CD4-positive, alpha-beta T cell (primary cell): ENCODE results near the gene CASQ1. TPM values are rescaled to one million over a fixed set of nuclear protein-coding genes. Genes with fewer than 3 reads are reported as not detected.

Experiments
- ATAC-seq: fragments of 200-7000 bp; cut with Tn5 transposase; one replicate; pipeline ENCODE4 v1.10.0; 2022; ENCODE audit warnings: mild to moderate bottlenecking; ENCODE audit not compliant: poor library complexity
- CTCF ChIA-PET: fragments of 350-600 bp; sonication (Branson Sonifier 250); formaldehyde crosslinking; loops from one replicate; lab custom pipeline; 2021; ENCODE audit warnings: antibody characterized with exemption, inconsistent platforms; lab: Charles Lee
- POLR2A ChIA-PET: fragments of 350-600 bp; sonication (Branson Sonifier 250); formaldehyde crosslinking; loops from one replicate; lab custom pipeline; 2021; ENCODE audit warnings: antibody characterized with exemption, inconsistent platforms; lab: Charles Lee
- DNase-seq, 14 experiments: peaks; one replicate each; pipeline ENCODE4 v3.0.0-alpha.2; 2013 to 2020; ENCODE audit warnings: mixed read lengths in 2 of 14
- H3K27ac ChIP-seq, 2 donors: one replicate each; pipeline versions ENCODE4 v1.5.1 to v1.7.0; 2013; ENCODE audit warnings: low read length in 2 of 2, low read depth in 1 of 2, mild to moderate bottlenecking in 1 of 2
- H3K27me3 ChIP-seq, 2 experiments: 1 replicate in 1 of 2; 2 replicates in 1 of 2; pipeline versions ENCODE4 v1.6.1 to v1.7.0; 2013; ENCODE audit warnings: low read length in 2 of 2, control low read depth in 1 of 2, mild to moderate bottlenecking in 1 of 2, moderate library complexity in 1 of 2; ENCODE audit not compliant: insufficient read depth in 2 of 2, control insufficient read depth in 1 of 2
- H3K36me3 ChIP-seq: one replicate; pipeline ENCODE4 v1.6.1; 2013; ENCODE audit warnings: low read length, control low read depth; ENCODE audit not compliant: insufficient read depth
- H3K4me1 ChIP-seq: one replicate; pipeline ENCODE4 v1.6.1; 2013; ENCODE audit warnings: low read length, control low read depth; ENCODE audit not compliant: insufficient read depth
- H3K4me3 ChIP-seq: one replicate; pipeline ENCODE4 v1.5.1; 2013; ENCODE audit warnings: mild to moderate bottlenecking, low read length, moderate library complexity
- H3K9me3 ChIP-seq, 2 experiments: 1 replicate in 1 of 2; 2 replicates in 1 of 2; pipeline versions ENCODE4 v1.6.1 to v1.7.0; 2013; ENCODE audit warnings: low read length in 2 of 2, mild to moderate bottlenecking in 2 of 2, control low read depth in 1 of 2, moderate library complexity in 1 of 2; ENCODE audit not compliant: control insufficient read depth in 1 of 2, insufficient read depth in 1 of 2
- H3K27ac Mint-ChIP-seq: one replicate; pipeline ENCODE4 v1.8.0; 2020; ENCODE audit warnings: mixed read lengths
- H3K27me3 Mint-ChIP-seq: one replicate; pipeline ENCODE4 v1.8.0; 2021; ENCODE audit warnings: mixed read lengths
- H3K36me3 Mint-ChIP-seq: one replicate; pipeline ENCODE4 v1.8.0; 2021; ENCODE audit warnings: low read depth, mixed read lengths
- H3K4me1 Mint-ChIP-seq: one replicate; pipeline ENCODE4 v1.8.0; 2021; ENCODE audit warnings: low read depth, mixed read lengths
- H3K4me3 Mint-ChIP-seq: one replicate; pipeline ENCODE4 v1.8.0; 2020; ENCODE audit warnings: mild to moderate bottlenecking, mixed read lengths
- H3K9me3 Mint-ChIP-seq: one replicate; pipeline ENCODE4 v1.8.0; 2020; ENCODE audit warnings: mixed read lengths
- intact Hi-C, 2 experiments: fragments of 100-400 bp; cut with DNase I in 1 of 2; cut with micrococcal nuclease in 1 of 2; formaldehyde crosslinking; loops; one replicate each; pipeline versions ENCODE4 v1.15.1 to v1.9.0; 2023 to 2025; cut with DNase I, micrococcal nuclease
- total RNA-seq, 174 experiments: library from RNA in 2 of 174; stranded (reverse) in 2 of 174; gene quantifications; one replicate each; pipeline ENCODE4 v1.2.3 and lab custom pipeline; 2021 to 2026
- TF ChIP-seq, protein P1 (sequence below): fragments of 200-600 bp; IDR thresholded peaks from one replicate; pipeline ENCODE4 v1.8.0; 2022; ENCODE audit warnings: antibody characterized with exemption, mild to moderate bottlenecking

CASQ1 gene
- total RNA-seq, 2 experiments from 2014 or later: not detected

DNA sequence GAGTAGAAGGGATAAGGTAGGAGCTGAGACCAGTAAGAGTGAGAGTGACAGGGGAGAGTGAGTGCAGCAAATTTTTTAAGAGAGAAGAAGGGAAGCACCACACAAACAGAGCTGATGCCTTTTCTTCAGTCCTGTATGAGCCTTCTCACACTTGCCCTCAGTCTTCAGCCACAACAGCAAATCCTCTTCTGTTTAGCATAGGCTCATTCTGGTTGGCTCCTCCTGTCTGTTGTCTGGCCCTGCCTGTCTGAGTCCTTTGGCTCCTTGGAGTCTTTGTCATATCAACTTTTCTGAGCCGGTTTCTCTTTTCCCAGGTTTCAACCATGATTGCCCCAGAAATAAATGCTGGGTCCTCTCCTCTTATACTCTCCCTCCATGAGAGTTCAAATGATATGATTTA lies 12.7 kb upstream of the CASQ1 start:
- TF ChIP-seq, protein P1, sequence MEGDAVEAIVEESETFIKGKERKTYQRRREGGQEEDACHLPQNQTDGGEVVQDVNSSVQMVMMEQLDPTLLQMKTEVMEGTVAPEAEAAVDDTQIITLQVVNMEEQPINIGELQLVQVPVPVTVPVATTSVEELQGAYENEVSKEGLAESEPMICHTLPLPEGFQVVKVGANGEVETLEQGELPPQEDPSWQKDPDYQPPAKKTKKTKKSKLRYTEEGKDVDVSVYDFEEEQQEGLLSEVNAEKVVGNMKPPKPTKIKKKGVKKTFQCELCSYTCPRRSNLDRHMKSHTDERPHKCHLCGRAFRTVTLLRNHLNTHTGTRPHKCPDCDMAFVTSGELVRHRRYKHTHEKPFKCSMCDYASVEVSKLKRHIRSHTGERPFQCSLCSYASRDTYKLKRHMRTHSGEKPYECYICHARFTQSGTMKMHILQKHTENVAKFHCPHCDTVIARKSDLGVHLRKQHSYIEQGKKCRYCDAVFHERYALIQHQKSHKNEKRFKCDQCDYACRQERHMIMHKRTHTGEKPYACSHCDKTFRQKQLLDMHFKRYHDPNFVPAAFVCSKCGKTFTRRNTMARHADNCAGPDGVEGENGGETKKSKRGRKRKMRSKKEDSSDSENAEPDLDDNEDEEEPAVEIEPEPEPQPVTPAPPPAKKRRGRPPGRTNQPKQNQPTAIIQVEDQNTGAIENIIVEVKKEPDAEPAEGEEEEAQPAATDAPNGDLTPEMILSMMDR: no peak
- H3K4me1 Mint-ChIP-seq: no peaks in the 10 kb centered on the region
- Histone ChIP-seq H3K27ac (no peak overlapping the region), H3K9me3 (no peaks in the 10 kb centered on the region), H3K4me3 (no peak overlapping the region), H3K27me3 (no peaks in the 10 kb centered on the region), H3K4me1 (no peaks in the 10 kb centered on the region), H3K36me3 (no peaks in the 10 kb centered on the region)
- CTCF ChIA-PET: no interaction called here
- peaks cover 21% of the 10 kb centered on the region for H3K27me3 Mint-ChIP-seq
- no peak for ATAC-seq
- intact Hi-C loops: no loop called here
- POLR2A ChIA-PET: no interaction called here
- no peak for DNase-seq
- no peaks in the 10 kb centered on the region for H3K9me3 Mint-ChIP-seq
- no peak overlapping the region for H3K27ac Mint-ChIP-seq
- H3K36me3 Mint-ChIP-seq: no peaks in the 10 kb centered on the region
- no peak overlapping the region for H3K4me3 Mint-ChIP-seq

DNA sequence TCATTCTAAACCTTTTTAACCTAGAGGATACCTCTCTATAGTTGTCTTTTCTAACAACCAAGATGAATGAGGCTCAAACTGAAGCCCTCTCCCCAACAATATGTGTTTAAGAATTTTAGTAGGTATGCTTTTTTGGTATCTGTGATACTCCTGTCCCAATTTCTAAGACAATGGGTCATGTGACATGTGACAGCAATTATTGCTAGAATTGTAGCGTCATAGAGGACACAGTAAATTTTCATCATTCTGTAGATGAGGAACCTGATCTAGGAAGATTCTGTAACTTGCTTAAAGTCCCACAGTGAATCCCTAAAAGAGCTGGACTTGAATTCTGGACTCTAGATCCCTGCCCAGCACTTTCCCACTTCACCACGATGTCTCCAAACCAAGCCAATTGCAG lies 11.6 kb upstream of the CASQ1 start:
- no peak overlapping the region for H3K4me3 ChIP-seq
- H3K27ac ChIP-seq: no peak overlapping the region
- H3K27me3 ChIP-seq: no peaks in the 10 kb centered on the region
- TF ChIP-seq, protein P1: no peak
- intact Hi-C loops: no loop called here
- H3K27me3 Mint-ChIP-seq: peaks cover 18% of the 10 kb centered on the region
- H3K9me3 ChIP-seq: no peaks in the 10 kb centered on the region
- H3K27ac Mint-ChIP-seq: no peak overlapping the region
- no peaks in the 10 kb centered on the region for H3K9me3 Mint-ChIP-seq
- POLR2A ChIA-PET: no interaction called here
- no peaks in the 10 kb centered on the region for H3K4me1 ChIP-seq
- CTCF ChIA-PET: no interaction called here
- H3K36me3 ChIP-seq: no peaks in the 10 kb centered on the region
- H3K36me3 Mint-ChIP-seq: no peaks in the 10 kb centered on the region
- H3K4me1 Mint-ChIP-seq: no peaks in the 10 kb centered on the region
- no peak for ATAC-seq
- no peak for DNase-seq
- H3K4me3 Mint-ChIP-seq: no peak overlapping the region

DNA sequence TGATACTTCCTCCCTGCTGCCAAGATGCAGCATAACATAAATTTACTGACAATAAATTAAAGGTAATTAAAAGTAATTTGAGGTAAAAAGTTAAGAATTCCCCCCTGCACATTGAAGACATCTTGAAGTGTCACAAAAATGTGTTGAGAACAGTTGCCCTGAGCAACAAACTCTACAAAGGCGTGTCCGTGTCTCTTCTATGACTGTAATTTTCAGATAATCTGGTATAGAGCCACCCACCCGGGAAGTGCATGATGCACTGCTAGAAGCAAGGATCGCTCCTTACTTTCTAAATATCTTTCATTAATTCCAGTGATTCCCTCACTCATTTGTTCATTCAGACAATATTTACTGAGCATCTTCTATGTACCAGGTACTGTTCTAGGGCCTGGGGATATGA lies 11.0 kb upstream of the CASQ1 start:
- no peaks in the 10 kb centered on the region for H3K36me3 Mint-ChIP-seq

More for the DNA sequence above, 11.0 kb upstream of the CASQ1 start:
- Histone ChIP-seq H3K27me3 (no peaks in the 10 kb centered on the region), H3K4me1 (no peaks in the 10 kb centered on the region), H3K9me3 (no peaks in the 10 kb centered on the region), H3K36me3 (no peaks in the 10 kb centered on the region), H3K4me3 (no peak overlapping the region), H3K27ac (no peak overlapping the region)
- intact Hi-C loops: no loop called here
- TF ChIP-seq, protein P1: no peak
- peaks cover 18% of the 10 kb centered on the region for H3K27me3 Mint-ChIP-seq
- no peak overlapping the region for H3K4me3 Mint-ChIP-seq
- H3K27ac Mint-ChIP-seq: no peak overlapping the region
- H3K9me3 Mint-ChIP-seq: no peaks in the 10 kb centered on the region
- POLR2A ChIA-PET: no interaction called here
- CTCF ChIA-PET: no interaction called here
- ATAC-seq (no peak), DNase-seq (no peak)
- no peaks in the 10 kb centered on the region for H3K4me1 Mint-ChIP-seq
